HS-27A (cell line): ENCODE results near the gene CLIC3.

Experiments
- DNase-seq: peaks from one replicate; pipeline ENCODE4 v3.0.0-alpha.2; 2012; ENCODE audit warnings: low read depth, missing footprints

CLIC3 gene

DNA sequence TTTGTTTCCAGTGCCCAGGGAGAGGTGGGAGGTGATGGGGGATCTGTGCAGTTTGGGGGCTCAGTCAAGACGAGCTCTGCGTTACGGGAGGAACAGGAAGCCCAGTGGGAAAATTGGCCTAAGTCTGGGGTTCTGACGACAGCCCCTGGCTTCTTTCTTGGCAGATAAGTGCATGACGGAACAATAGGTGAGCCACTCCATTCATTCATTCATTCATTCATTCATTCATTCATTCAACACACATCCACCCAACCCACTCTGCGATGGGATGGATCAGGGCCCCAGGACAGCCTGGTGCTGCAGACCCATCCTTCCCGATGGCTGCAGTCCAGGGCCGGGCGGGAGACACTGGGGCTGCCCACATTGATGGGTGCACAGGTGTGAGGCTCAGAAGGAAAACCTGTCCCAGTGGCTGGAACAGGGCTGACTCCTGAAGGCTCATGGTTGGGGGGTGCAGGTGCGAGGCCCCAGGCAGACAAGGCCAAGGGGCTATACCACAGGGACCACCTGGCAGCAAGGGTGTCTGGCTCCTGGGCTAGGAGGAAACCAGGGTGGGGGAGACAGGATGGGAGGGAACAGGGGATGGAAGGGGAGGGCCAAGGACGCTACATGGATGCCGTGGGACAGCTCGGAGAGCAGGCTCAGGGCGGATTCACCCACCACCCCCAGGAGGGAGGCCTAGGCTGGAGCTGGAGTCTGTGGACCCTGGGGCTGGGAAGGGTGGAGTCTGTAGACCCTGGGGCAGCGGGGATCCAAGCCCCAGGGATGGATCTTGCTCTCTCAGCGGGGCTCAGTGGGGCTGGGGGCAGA, 15.5 kb downstream of the CLIC3 start:
- no peak for DNase-seq

DNA sequence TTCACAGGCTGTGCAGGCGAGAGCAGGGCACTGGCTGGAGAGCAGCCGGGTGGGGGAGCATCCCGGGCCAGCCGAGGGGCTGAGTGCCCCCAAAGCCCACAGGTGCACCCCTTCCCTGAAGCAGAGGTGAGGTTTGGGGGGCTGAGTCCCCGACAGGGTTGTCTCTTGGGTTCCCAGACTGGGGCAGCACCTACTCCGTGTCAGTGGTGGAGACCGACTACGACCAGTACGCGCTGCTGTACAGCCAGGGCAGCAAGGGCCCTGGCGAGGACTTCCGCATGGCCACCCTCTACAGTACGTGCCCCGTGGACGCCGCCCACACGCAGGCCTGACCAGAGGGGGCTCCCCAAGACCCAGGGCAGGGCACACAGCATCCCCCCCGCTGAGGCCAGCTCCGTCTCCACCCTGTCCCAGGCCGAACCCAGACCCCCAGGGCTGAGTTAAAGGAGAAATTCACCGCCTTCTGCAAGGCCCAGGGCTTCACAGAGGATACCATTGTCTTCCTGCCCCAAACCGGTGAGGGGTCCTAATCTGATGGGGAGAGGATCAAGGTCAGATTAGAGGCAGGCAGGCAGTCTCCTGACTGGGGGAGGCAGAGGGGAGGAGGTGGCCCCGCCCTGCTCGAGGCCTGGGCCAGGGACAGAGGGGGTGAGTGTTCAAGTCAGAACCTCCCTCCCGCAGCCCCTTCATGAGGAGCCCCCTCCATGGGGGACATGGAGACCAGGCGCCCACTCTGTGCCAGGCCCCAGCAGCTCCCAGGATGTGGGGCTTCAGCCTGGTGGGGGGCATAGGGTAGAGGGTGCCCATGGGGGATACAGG, 16.4 kb downstream of the CLIC3 start:
- DNase-seq, result no peak

DNA sequence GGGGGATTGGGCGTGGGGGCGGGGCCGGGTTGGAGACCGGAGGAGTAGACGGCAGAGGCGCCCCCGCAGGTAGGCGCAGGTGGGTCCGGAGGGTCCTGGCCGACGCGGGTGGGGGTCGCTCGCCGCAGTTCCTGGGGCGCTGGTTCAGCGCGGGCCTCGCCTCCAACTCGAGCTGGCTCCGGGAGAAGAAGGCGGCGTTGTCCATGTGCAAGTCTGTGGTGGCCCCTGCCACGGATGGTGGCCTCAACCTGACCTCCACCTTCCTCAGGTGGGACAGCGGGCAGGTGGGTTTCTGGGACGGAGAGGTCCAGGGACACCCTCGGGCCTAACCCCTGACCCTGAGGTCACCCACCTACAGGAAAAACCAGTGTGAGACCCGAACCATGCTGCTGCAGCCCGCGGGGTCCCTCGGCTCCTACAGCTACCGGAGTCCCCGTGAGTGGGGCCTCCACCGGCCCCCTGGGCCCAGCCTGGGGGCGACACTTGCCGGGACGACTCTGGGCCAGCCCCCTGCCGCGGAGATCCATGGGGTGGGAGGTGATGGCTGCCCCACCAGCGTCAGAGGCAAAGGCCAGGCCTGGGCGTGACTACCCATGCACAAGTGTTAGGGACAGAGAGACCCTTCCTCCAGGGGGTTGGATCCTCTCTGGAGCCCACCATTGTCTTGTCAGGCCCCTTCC, 17.4 kb downstream of the CLIC3 start:
- DNase-seq, result no peak

DNA sequence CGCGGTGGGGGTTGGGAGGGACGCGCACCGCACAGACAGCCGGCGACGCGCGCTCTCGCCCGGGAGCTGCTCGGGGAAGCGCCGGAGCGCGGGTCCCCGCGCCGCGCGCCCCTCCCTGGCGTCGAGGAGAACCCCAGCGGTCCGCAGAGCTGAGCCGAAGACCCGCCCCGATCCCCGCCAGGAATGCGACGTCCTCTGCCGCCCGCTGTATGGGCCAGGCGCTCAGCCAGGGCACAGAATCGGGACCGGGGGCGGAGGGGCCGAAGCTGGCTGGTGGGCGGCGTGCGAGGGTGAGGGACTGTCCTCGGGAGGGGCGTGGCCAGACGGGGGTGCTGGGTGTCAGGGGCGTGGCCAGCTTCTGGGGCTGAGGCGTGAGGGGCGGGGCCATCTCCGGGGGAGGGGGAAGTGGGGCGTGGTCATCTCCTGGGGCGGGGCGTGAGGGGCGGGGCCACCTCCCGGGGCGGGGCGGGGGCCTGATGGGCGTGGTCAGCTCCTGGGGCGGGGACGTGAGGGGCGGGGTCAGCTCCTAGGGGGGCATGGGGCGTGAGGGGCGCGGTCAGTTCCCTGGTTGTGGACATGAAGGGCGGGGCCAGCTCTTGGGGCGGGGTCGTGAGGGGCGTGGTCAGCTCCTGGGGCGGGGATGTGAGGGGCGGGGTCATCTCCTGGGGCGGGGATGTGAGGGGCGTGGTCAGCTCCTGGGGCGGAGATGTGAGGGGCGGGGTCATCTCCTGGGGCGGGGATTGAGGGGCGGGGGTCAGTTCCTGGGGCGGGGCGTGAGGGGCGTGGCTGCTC, 18.1 kb downstream of the CLIC3 start:
- no peak for DNase-seq

DNA sequence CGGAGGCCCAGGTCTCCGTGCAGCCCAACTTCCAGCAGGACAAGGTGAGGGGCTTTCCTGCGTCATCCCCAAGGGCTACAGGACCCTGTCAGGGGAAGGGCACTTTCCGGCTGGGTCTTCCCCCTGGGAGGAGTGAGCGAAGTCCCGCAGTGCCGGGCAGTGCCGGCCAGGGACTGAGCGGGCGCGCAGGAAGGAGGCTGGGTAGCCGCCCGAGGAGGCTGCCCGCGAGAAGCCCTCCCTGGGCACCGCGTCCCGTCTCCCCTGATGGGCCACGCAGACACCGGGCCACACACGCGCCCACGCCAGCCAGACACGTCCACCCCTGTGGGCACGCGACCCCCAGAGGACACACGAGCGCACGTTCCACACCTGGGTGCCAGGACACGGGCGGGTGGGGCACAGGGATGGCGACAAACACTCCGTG, 18.7 kb downstream of the CLIC3 start:
- DNase-seq, result no peak

DNA sequence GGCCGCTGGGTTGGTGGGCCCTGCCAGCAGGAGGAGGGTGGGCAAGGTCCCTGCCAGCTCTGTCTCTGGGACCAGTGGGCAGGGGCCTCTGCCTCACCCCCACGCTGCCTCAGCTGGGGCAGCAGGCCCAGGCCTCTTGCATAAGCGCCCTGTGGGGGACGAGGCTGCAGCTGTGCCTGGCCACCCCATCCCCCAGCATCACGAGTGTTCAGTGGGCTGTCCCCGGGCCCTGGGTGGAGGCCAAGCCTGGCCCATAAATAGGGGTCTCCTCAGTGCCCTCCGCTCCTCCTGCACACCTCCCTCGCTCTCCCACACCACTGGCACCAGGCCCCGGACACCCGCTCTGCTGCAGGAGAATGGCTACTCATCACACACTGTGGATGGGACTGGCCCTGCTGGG, 19.1 kb downstream of the CLIC3 start, which contains the start of gene PTGDS:
Gene PTGDS, plus strand, starts transcription at position 282 of the 400 bp plus-strand sequence. Its CDS starts 75 bp downstream, at position 357.
- no peak for DNase-seq

DNA sequence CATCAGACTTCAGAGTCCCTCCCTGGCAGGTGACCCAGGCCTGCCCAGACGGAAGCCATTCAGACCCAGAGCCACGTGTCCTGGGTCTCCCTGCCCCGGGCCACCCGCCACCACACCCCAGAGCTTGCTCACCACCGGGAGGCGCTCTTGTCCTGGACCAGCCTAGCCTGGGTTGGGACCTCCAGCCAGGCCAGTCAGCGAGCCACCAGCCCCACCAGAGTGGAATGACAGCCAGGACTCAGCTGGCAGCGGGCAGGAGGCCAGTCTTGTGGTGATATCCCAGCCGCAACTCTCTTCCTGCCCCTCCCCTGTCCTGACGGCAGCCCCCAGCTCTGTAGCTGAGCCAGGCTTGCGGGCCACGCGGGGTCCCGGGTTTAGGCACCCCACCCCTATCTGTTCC, 20.7 kb downstream of the CLIC3 start:
- no peak for DNase-seq

DNA sequence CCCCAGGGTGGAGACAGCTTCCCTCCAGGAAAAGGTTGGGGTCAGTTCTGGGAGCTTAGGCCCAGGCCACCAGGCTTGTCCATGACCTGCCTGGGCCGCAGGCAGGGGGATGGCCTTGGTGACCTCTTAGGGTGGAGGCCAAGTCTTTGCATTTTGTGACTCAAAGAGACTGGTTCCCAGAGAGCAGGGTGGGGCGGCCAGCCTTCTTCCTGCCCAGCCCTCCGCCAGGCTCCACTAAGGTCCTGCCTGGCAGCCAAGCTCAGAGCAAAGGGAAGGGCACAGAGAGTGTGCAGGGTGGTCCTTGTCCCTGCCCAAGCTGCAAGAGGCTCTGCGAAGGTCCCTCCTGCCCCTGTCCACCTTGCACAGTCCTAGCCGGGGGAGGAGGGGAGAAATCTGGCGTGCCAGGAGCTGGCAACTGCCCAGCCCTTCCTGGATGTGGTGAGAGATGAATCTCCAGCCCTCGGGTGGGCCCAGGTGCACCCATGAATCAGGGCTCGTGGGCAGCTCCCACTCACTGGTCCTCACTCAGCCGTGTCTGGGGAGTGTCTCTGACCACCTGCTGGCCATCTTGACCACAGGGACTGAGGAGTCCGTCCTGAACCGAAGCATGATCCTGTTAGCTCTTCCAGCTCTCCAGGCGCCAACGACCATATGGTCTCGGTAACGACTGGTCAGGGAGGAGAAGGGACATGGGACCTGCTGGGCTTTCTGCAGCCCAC, 21.4 kb downstream of the CLIC3 start:
- DNase-seq, result no peak

DNA sequence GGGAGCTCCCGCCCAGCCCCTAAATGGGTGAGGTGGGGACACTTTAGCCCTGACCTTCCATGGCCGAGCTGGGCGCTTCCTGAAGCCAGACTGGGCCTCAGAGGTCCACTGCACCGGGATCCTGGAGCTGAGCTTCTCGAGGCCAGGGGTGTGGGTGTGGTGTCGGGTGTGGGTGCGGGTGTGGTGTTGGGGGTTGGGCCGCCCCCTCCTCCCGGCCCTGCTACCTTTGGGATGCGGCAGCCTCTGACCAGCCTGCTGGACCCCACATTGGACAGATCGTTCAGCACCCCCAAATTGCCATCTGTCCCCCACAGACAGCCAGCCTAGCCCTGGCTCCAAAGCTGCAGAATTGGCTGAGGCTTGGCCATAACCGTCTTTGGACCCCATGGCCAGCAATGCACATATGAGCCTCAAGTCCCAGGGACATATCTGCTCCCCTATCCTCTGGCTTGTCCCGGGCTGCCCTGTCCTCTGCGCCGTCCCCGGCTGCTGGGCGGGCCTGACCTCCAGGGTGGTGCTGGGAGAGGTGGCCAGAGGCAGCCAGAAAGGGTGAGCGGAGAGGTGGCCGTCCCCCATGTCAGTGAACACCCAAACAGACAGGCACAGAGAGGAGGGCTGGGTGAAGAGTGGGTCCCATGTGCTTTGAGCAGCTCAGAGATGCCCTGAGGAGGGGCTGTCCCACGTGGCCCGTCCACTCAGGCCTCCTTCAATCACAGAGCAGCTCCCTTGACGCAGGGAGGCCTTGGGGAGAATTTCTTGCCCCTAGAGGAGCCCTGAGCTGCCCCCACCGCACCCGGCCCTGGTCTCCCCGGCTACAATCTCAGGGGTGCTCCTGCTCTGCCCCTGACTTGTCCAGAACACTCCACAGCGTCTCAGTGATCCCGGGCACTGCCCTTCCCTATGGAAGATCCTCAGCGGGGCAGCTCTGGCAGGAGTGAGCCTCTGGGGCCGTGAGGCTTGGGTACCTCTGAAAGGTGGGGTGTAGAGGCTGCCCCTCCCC, 22.4 kb downstream of the CLIC3 start:
- no peak for DNase-seq

DNA sequence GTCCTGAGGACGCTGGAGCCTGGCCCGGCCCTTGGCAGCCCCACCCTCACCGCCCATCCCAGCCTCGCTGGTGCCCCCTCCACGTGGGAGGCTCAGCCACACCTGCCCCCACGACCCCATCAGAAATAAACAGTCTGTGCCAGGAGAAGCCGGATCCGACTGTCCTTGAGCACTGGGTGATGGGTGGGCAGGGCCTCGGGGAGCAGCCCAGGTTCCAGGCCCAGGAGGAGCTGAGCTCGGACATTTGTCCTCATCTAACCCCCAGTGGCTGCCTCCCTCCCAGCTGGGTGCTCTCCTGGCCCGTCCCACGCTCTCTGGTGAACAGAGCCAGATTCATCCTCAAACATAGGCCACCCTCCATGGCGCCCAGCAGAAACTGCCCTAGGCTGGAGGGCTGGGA, 23.6 kb downstream of the CLIC3 start:
- DNase-seq, result no peak

DNA sequence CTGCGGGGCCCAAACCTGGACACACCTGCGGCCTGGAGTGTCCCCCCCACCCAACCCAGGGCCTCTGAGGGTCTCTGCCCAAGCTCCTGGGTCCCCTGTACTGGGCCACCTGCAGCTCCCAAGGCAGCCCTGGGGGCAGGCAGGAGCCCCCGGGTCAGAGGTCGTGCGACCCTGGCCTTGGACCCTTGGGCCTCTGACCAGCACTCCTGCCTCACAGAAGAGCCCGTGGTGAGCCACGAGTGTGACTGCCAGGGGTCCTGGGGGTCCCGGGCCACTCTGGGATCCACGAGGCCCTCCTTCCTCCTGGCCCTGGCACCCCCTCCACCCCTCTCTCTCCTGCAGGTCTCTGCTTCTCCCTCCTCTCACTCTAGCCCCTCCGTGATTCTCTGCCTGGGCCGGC, 24.0 kb downstream of the CLIC3 start:
- no peak for DNase-seq

DNA sequence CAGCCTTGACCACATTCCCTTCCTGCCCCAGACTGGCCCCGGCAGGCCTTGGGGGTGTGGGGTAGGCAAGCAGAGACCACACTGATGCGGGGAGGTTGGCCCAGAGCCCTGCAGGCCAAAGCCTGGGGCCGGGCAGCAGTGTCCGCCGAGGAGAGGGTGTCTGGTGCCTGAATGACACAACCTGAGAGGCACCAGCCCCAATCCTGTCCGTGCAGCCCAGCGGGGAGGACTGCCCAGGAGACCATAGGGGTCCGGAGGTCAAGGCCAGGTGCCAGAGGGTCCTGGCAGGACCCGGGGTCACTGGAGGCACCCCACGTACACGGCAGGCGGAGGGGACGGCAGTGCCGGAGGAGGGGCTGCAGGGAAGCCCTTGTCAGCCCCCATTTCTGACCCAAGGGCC, 24.6 kb downstream of the CLIC3 start:
- DNase-seq, result no peak

DNA sequence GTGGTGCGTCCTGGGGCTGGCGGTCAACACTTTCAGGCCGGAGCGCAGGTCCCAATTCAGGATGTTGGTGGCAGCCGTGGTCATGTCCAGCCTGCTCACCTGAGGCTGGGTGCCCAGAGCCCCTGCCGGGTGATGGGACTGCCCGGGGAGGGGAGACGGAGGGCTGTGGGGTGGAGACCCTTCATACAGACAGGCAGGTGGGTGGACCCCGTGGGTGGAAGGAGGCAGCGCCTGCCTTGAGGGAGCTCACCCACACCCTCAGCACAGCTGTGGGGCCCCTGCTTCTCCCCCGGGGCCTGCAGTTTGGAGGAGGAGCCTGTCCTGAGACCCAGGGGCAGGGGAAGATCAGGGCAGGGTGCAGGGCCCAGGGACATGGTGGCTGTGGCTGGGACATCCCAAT, 26.0 kb downstream of the CLIC3 start:
- DNase-seq, result no peak

DNA sequence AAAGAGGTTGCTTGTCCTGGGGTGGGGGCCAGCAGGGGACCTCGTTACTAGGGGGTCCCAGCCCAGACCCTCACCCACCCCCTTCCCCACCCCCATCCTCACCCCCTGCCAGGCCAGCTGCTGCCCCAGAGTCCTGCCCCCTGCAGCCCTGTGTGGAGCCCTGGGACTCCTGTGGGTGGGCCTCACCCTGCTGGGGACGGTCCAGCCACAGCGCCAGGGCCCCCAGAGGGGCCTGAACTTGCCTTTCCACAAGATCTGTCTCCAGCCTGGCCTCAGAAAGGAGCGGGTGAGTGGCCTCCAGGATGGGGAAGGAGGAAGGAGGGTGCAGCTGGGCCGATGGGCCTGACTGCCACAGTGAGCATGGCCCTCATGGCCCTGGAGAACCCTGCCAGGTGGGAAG, 26.6 kb downstream of the CLIC3 start:
- DNase-seq, result no peak

DNA sequence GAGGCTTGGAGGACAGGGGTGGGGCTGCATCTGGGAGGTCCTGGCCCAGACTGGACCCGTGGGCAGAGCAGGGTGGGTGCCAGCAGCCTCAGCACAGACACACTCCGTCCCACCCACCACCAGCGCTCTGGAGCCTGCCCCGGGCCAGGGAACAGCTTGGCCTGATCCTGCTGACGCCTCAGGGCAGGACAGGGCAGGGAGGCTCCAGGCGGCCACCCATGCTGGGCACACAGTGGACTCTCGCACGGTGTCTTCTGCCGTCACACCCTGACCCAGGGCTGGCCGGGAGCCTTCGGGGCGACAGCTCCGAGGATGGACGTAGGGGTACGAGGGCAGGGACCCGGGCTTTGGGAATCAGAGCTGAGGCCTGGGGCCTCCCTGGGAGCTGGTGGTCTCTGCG, 27.2 kb downstream of the CLIC3 start:
- DNase-seq, result no peak

DNA sequence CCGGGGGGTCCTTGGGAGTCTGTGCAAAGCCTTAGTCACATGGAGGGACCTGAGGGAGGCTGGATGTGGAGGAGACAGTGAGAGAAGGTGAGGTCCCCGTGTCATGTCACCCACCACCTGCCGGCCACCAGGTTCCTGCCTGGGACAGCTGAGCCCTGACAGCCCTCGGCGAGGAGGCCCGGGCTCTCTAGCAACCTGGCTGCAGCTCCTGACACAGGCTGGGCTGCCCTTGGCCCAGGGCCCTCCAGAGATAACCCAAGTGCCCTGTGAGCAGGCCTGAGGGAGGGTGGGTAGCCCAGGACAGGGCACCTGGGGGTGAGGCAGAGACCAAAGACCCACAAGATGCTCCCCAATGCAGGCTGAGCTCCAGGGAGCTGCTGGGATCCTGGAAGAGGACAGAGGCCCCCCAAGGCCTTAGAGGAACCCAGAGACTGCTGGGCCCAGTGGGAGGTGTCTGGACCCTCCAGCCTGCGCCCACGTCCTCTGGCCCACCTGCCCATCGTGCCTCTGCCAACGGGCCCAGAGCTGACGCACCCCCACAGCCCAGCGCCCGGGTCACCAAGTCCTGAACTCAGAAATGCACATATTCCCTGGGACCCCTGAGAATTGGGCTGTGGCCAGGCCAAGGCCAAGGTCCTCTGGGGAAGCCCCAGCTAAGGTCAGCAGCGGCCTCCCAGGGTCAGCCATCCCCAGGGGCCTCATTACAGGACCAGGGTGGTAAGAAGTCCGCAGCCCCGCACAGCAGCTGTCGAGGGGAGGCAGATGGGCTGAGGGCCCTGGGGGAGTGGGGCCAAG, 27.8 kb downstream of the CLIC3 start:
- DNase-seq, result no peak

DNA sequence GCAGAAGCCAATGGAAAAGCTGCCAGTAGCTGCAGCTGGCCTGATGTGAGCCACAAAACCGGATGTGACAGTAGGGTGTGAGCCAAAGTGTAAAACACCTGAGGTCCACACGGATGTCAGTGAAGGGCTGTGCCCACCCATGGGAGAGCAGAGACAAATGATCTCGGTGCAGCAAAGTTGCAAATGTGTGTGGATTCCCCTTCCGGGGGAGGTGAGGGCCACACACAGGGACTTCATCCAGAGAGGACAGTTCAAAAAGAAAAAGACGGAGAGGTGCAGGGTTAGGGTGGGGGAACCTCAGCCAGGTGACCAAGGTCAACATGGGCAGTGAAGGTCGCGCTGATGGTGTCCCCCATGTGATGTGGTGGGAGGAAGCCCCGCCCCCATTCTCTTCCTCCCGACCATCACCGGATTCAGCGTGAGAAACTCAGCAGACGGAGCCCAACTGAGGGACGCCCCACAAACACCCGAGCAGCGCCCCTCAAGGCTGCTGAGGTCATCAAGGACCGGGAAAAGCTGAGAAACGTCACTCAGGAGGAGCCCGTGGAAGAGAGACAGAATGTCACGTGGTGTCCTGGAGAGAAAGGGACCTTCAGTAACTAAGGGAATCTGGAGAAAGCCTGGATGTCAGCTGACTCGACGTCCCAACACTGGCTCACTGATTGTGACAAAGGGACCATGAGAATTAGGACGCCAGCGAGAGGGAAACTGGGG, 30.4 kb downstream of the CLIC3 start:
- no peak for DNase-seq

DNA sequence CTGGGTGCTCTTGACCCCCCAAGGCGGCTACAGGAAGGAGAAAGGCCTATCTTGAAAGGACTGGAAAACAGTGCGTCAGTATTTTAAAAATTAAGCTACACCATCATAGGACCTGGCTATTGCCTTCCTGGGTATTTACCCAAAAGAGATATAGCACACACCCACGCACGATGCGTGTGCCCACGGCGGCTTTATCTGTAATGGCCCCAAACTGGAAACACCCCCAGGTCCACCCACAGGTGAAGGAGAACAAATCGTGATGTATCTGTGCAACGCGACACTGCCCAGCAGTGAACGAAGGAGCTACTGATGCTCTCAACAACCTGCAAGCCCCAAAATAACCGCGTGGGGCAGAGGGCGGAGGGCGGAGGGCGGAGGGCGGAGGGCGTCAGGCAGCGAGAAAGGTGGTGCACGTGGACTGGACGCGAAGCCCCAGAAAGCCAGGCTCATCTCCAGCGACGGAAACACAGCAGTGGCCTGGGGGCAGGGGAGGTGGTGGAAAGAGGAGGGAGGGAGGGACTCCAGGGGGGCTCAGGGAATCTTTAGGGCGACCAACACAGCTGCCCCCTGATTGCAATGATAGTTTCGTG, 31.4 kb downstream of the CLIC3 start:
- no peak for DNase-seq
